CD4-positive, alpha-beta memory T cell (primary cell): Measurements from ENCODE around the gene TRNP1. TPM values are rescaled to one million over a fixed set of nuclear protein-coding genes. Genes with fewer than 3 reads are reported as not detected.
"Not testable (repeated sequence)": the region's sequence is repeated elsewhere in the genome, so short reads cannot be mapped to it uniquely, and the experiment has no call there.

ENCODE experiments used
- CTCF ChIA-PET: fragments of 350-600 bp; sonication (Branson Sonifier 250); formaldehyde crosslinking; loops from one replicate; lab custom pipeline; 2021; ENCODE audit warnings: inconsistent platforms; ENCODE audit not compliant: partially characterized antibody; lab: Charles Lee
- POLR2A ChIA-PET: fragments of 350-600 bp; sonication (Branson Sonifier 250); formaldehyde crosslinking; loops from one replicate; lab custom pipeline; 2021; ENCODE audit not compliant: partially characterized antibody; lab: Charles Lee
- DNase-seq, 5 donors: peaks; one replicate each; pipeline versions ENCODE4 v3.0.0 to v3.0.0-alpha.2; 2020 to 2022; ENCODE audit warnings: mixed read lengths in 1 of 5
- H3K27ac ChIP-seq: one replicate; pipeline ENCODE4 v1.7.0; 2013; ENCODE audit warnings: low read depth, low read length
- H3K27me3 ChIP-seq: 2 replicates; pipeline ENCODE4 v1.7.0; 2013; ENCODE audit warnings: mild to moderate bottlenecking, low read length, moderate library complexity; ENCODE audit not compliant: insufficient read depth
- H3K36me3 ChIP-seq: 2 replicates; pipeline ENCODE4 v1.7.0; 2013; ENCODE audit warnings: mild to moderate bottlenecking, low read length, moderate library complexity; ENCODE audit not compliant: insufficient read depth
- H3K4me1 ChIP-seq: 2 replicates; pipeline ENCODE4 v1.7.0; 2013; ENCODE audit warnings: mild to moderate bottlenecking, low read length, moderate library complexity; ENCODE audit not compliant: insufficient read depth
- H3K4me3 ChIP-seq, 2 donors: one replicate each; pipeline ENCODE4 v1.7.0; 2013; ENCODE audit warnings: low read length in 2 of 2, mild to moderate bottlenecking in 1 of 2
- H3K9me3 ChIP-seq, 2 donors: one replicate each; pipeline ENCODE4 v1.7.0; 2013; ENCODE audit warnings: low read length in 2 of 2, control low read depth in 1 of 2; ENCODE audit not compliant: control insufficient read depth in 1 of 2
- H3K27ac Mint-ChIP-seq, 7 donors: one replicate each; pipeline ENCODE4 v1.8.0; 2020 to 2021; ENCODE audit warnings: mixed read lengths in 7 of 7, mild to moderate bottlenecking in 6 of 7, inconsistent platforms in 3 of 7, moderate library complexity in 3 of 7
- H3K27me3 Mint-ChIP-seq, 2 donors: one replicate each; pipeline ENCODE4 v1.8.0; 2020 to 2021; ENCODE audit warnings: mixed read lengths in 2 of 2
- H3K36me3 Mint-ChIP-seq, 2 donors: one replicate each; pipeline ENCODE4 v1.8.0; 2020 to 2021; ENCODE audit warnings: mixed read lengths in 2 of 2, inconsistent platforms in 1 of 2, mild to moderate bottlenecking in 1 of 2
- H3K4me1 Mint-ChIP-seq, 4 donors: one replicate each; pipeline ENCODE4 v1.8.0; 2020 to 2021; ENCODE audit warnings: mixed read lengths in 4 of 4, mild to moderate bottlenecking in 1 of 4
- H3K4me3 Mint-ChIP-seq, 8 donors: one replicate each; pipeline ENCODE4 v1.8.0; 2020 to 2021; ENCODE audit warnings: mixed read lengths in 8 of 8, mild to moderate bottlenecking in 7 of 8, moderate library complexity in 6 of 8, inconsistent platforms in 3 of 8
- H3K9me3 Mint-ChIP-seq, 8 donors: one replicate each; pipeline ENCODE4 v1.8.0; 2020 to 2021; ENCODE audit warnings: mixed read lengths in 8 of 8, mild to moderate bottlenecking in 5 of 8, inconsistent platforms in 3 of 8, moderate library complexity in 1 of 8
- intact Hi-C: fragments of 100-400 bp; cut with micrococcal nuclease; formaldehyde crosslinking; loops from one replicate; pipeline ENCODE4 v1.15.1; 2023
- polyA plus RNA-seq, 2 donors: library from polyadenylated mRNA; unstranded; fragments of 300-500 nt; fragmentation: Illumina TruSeq; gene quantifications; one replicate each; pipeline ENCODE4 v1.2.3, GENCODE V29; 2021
- total RNA-seq, 2 experiments: library from RNA; stranded (reverse); gene quantifications; one replicate each; pipeline ENCODE4 v1.2.3, GENCODE V29; 2021

TRNP1 gene
- total and polyA plus RNA-seq, 4 experiments from 2014 or later = not detected

DNA sequence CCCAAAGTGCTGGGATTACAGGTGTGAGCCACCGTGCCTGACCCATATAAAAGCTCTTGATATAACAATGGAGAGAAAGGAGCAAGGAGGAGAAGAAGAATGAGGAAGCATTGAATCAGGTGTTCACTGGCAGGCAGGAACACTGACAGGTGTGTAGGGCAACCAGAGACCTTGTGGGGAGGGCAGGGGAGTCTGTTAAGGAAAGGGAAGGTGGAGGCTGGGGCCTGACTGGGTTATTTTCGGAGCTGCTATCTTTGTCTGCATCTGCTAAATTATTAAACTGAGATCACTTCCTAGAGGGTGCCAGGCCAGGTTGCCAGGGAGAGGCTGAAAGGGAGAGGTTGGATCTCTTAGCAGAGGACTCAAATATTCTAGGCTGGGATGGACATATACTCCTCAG lies 6.8 kb upstream of the TRNP1 start:
- Mint-ChIP-seq H3K9me3 (peaks cover 0 to 2% (median 0%) of the 10 kb centered on the region in 8 donors), H3K27ac (no peak overlapping the region), H3K4me3 (no peak overlapping the region), H3K4me1 (no peaks in the 10 kb centered on the region), H3K36me3 (no peaks in the 10 kb centered on the region), H3K27me3 (peaks cover 13 to 17% of the 10 kb centered on the region in 2 donors)
- ChIA-PET CTCF (interaction anchor here (0.7 to 3.7 kb wide), 2 partner anchors 11 to 13 kb away, joined by 3 to 24 read pairs; no protein-coding TSS in a partner anchor), POLR2A (no interaction called here)
- Histone ChIP-seq H3K27me3 (no peaks in the 10 kb centered on the region), H3K36me3 (no peaks in the 10 kb centered on the region), H3K4me3 (no peak overlapping the region), H3K27ac (no peak overlapping the region), H3K9me3 (no peaks in the 10 kb centered on the region), H3K4me1 (no peaks in the 10 kb centered on the region)
- intact Hi-C loops = no loop called here
- no peak for DNase-seq

GRCh38 chr1:26989403-26990109 lies 3.9 kb upstream of the TRNP1 start:
- intact Hi-C loops, H3K4me3 Mint-ChIP-seq, H3K36me3 Mint-ChIP-seq, H3K4me1 Mint-ChIP-seq, H3K27me3 ChIP-seq, POLR2A ChIA-PET, H3K36me3 ChIP-seq, H3K4me3 ChIP-seq, H3K9me3 ChIP-seq, H3K9me3 Mint-ChIP-seq, H3K27ac Mint-ChIP-seq, DNase-seq, H3K27ac ChIP-seq, CTCF ChIA-PET, H3K4me1 ChIP-seq: not testable (repeated sequence)
- H3K27me3 Mint-ChIP-seq = peaks cover 18 to 19% of the 10 kb centered on the region in 2 donors

GRCh38 chr1:26991310-26992116 lies 2.0 kb upstream of the TRNP1 start:
- CTCF ChIA-PET = no interaction called here

GRCh38 chr1:26994020-26994786 lies 711 bp downstream of the TRNP1 start:
- peak in 3 of 5 donors; percentile 24 to 28 (median 26) for DNase-seq
- ChIA-PET POLR2A (no interaction called here), CTCF (no interaction called here)
- H3K9me3 Mint-ChIP-seq = no peaks in the 10 kb centered on the region
- peak overlapping the region; percentile 59 to 90 (median 79) for H3K4me3 Mint-ChIP-seq
- H3K4me1 Mint-ChIP-seq = peaks cover 6 to 25% (median 10%) of the 10 kb centered on the region in 4 donors
- Histone ChIP-seq H3K36me3 (no peaks in the 10 kb centered on the region), H3K9me3 (no peaks in the 10 kb centered on the region), H3K27me3 (peaks cover 14% of the 10 kb centered on the region), H3K27ac (no peak overlapping the region), H3K4me1 (peaks cover 13% of the 10 kb centered on the region), H3K4me3 (peak overlapping the region in 1 of 2 donors; percentile 45)
- no peaks in the 10 kb centered on the region for H3K36me3 Mint-ChIP-seq
- intact Hi-C loops = no loop called here
- peak overlapping the region in 2 of 7 donors; percentile 52 to 60 for H3K27ac Mint-ChIP-seq
- peaks cover 26 to 27% of the 10 kb centered on the region in 2 donors for H3K27me3 Mint-ChIP-seq

More at GRCh38 chr1:26991310-26992116, 2.0 kb upstream of the TRNP1 start:
- POLR2A ChIA-PET = no interaction called here
- H3K4me3 Mint-ChIP-seq = peak overlapping the region in 3 of 8 donors; percentile 9 to 36 (median 10)
- H3K27ac Mint-ChIP-seq = peak overlapping the region in 1 of 7 donors; percentile 53
- DNase-seq = no peak
- Histone ChIP-seq H3K4me1 (peaks cover 13% of the 10 kb centered on the region), H3K9me3 (no peaks in the 10 kb centered on the region), H3K4me3 (no peak overlapping the region), H3K27me3 (peaks cover 14% of the 10 kb centered on the region), H3K36me3 (no peaks in the 10 kb centered on the region), H3K27ac (no peak overlapping the region)
- peaks cover 0 to under 1% (median 0%) of the 10 kb centered on the region in 8 donors for H3K9me3 Mint-ChIP-seq
- H3K4me1 Mint-ChIP-seq = peaks cover 3 to 18% (median 5%) of the 10 kb centered on the region in 4 donors
- intact Hi-C loops = no loop called here
- H3K27me3 Mint-ChIP-seq = peaks cover 21 to 23% of the 10 kb centered on the region in 2 donors
- H3K36me3 Mint-ChIP-seq = no peaks in the 10 kb centered on the region

GRCh38 chr1:26994787-26995517 lies 1.5 kb downstream of the TRNP1 start:
- no peaks in the 10 kb centered on the region for H3K36me3 Mint-ChIP-seq
- no peak for DNase-seq
- POLR2A ChIA-PET = no interaction called here
- Histone ChIP-seq H3K27me3 (peaks cover 14% of the 10 kb centered on the region), H3K27ac (no peak overlapping the region), H3K36me3 (no peaks in the 10 kb centered on the region), H3K4me1 (peaks cover 13% of the 10 kb centered on the region), H3K9me3 (no peaks in the 10 kb centered on the region), H3K4me3 (peak overlapping the region in 1 of 2 donors; percentile 19)
- H3K4me1 Mint-ChIP-seq = peaks cover 6 to 25% (median 10%) of the 10 kb centered on the region in 4 donors
- intact Hi-C loops = no loop called here
- peaks cover 25 to 27% of the 10 kb centered on the region in 2 donors for H3K27me3 Mint-ChIP-seq
- H3K27ac Mint-ChIP-seq = peak overlapping the region in 1 of 7 donors; percentile 52
- CTCF ChIA-PET = interaction anchor here (2.5 kb wide), 1 partner anchor 51 kb away, joined by 18 read pairs; no protein-coding TSS in a partner anchor
- peak overlapping the region; percentile 59 to 90 (median 79) for H3K4me3 Mint-ChIP-seq
- H3K9me3 Mint-ChIP-seq = no peaks in the 10 kb centered on the region

DNA sequence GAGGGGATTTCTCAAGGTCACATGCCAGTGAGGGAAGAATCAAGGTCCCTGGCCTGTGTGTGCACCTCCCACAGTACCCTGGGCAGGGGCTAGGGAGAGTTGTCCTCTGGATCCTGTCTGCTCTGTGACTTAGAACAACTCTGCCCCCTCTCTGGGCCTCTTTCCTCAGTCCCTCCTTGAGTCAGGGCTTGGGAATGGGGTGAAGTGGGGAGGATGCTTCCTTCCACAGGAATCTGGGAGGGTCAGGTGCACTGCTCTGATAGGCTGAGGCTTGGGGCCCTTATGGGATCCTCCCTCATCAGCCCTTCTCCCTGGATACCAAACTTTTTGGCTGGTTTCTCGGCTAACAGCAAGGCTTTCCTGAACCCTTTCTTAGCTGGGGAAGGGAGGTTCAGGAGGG lies 2.5 kb downstream of the TRNP1 start:
- peaks cover 13% of the 10 kb centered on the region for H3K4me1 ChIP-seq
- peaks cover 14% of the 10 kb centered on the region for H3K27me3 ChIP-seq
- Mint-ChIP-seq H3K9me3 (no peaks in the 10 kb centered on the region), H3K36me3 (no peaks in the 10 kb centered on the region), H3K4me1 (peaks cover 6 to 25% (median 10%) of the 10 kb centered on the region in 4 donors), H3K27me3 (peaks cover 25 to 27% of the 10 kb centered on the region in 2 donors), H3K4me3 (peak overlapping the region in 1 of 8 donors; percentile 30), H3K27ac (no peak overlapping the region)
- H3K27ac ChIP-seq = no peak overlapping the region
- intact Hi-C loops = no loop called here
- ChIA-PET CTCF (interaction anchor here (0.7 to 2.7 kb wide), 9 partner anchors 9 to 317 kb away, joined by 3 to 24 read pairs (median 4); partner anchors contain the start of gene TENT5B), POLR2A (no interaction called here)
- DNase-seq = no peak
- no peak overlapping the region for H3K4me3 ChIP-seq
- H3K9me3 ChIP-seq = no peaks in the 10 kb centered on the region
- no peaks in the 10 kb centered on the region for H3K36me3 ChIP-seq
